HG03095 (cell line): ENCODE results near the gene B3GNT7.
"Not testable (repeated sequence)": the region's sequence is repeated elsewhere in the genome, so short reads cannot be mapped to it uniquely, and the experiment has no call there.

ENCODE experiments used
- ATAC-seq: cut with Tn5 transposase; IDR thresholded peaks from one replicate; pipeline ENCODE4 v1.9.1; 2021; ENCODE audit warnings: moderate library complexity; ENCODE audit not compliant: unreplicated experiment

B3GNT7 gene

DNA sequence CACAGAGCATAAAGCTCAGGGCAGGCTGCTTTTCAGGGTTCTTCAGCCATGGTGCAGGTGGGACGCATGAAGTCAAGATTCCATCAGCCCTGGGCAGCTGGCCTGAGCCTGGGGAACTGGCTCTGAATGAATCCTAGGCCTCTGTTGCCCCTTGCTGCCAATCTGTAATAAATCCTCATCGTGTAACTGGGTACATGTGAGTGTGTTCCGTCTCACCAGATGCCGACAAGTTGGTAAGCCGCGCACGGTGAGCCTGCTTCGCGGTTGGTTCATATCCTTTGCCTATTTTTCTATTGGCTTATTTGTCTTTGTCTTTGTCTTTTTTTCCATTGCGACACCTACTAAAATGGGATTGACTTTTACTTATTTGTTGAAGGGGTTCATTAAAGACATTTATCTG, 27.7 kb downstream of the B3GNT7 start:
- ATAC-seq = no peak

GRCh38 chr2:231425291-231425810, 29.8 kb downstream of the B3GNT7 start:
- no peak for ATAC-seq

DNA sequence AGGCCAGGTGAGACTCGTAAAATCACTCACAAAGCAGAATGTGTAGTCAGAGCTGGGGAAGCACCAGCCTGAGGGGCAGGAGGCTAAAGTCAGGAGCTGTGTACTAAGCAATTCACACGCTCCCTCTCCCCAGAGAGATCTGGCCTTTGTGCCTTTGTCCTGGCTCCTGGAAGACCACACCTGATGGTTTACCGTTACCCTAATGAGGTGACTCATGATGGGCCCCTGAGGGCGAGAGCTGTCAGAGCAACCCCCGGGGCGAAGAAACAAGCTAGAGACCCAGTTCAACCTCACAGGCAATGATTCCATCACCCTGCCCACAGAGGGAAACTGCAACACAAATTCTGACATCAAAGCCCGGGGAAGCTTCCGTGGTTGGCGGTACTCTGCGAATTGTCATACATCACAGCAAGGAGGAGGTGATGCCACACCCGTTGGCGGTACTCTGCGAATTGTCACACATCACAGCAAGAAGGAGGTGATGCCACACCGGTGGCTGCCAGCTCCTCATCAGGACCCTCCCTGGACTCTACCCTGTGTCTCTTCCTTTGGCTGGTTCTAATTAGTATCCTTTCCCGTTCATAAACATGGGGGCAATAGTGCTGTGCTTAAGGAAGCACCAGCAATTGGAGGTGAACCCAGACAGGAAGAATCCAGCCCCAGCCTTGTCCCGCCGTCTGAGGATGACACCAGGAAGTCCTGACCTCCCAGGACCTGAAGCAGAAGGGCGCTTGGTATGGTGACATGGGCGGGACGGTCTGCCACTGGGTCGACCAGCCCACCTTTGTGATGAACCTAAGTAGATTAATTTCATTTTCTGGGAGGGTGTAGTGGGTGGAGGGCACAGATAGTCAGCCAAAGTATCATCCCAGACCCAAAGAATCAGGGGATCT, 30.5 kb downstream of the B3GNT7 start:
- ATAC-seq = no peak

DNA sequence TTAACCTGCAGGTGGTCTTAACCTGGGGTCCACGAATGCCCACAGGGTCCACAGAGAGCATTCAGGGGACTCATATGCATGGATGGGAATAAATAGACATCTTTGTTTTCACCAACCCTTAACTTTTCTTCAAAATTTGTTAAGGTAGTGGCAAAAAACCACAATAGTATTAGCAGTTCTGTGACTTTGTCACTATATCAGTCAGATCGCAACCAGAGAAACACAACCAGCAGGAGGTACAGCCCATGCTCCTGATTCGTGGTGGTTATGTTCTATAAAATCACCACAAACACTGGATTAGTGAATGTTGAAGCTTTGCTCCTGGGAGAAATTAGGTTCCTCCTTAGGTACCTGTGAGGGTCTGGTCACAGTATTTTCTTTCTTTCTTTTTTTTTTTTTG, 31.6 kb downstream of the B3GNT7 start:
- ATAC-seq = no peak

DNA sequence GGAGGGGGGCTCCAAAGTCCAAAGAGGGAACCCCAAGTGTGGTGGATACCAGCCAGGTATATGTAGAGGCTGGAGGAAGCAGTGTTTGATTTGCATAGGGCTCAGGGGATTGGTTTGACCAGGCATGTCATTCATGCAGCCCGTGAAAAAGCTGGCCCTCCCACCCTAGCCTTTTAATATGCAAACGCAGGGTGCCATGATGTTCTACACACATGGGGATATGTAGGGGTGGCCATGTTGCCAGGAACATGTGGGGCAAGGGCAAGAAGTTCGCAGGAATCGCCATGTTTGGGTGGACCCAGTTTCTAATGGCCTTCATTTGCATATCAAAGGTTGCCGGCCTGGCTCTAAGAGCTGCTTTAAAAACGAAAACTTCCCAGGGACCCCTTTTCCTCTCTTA, 33.6 kb downstream of the B3GNT7 start:
- no peak for ATAC-seq

DNA sequence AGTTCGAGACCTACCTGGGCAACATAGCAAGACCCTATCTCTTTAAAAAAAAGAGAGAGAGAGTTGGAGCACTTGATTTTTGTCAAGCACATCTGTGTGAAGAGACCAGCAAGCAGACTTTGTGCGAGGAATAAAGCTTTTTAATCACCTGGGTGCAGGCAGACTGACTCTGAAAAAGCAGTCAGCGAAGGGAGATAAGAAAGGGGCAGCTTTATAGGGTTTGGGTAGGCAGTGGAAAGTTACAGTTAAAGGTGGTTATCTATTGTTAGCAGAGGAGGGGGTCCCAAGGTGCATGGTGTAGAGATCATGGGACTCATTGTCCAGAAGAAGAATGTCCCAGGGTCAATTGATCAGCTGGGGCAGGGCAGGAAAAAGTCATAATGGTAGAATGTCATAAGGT, 34.4 kb downstream of the B3GNT7 start:
- ATAC-seq = no peak

- ATAC-seq = not testable (repeated sequence)
These were observed 34.9 kb downstream of the B3GNT7 start for GRCh38 chr2:231430437-231430836.

- no peak for ATAC-seq
These were observed 36.1 kb downstream of the B3GNT7 start for GRCh38 chr2:231431606-231432005.

GRCh38 chr2:231433990-231434389, 38.5 kb downstream of the B3GNT7 start:
- ATAC-seq = no peak

- no peak for ATAC-seq
These were observed 41.4 kb downstream of the B3GNT7 start for GRCh38 chr2:231436957-231437356.

- ATAC-seq = no peak
These were observed 54.1 kb downstream of the B3GNT7 start for GRCh38 chr2:231449503-231450054.

DNA sequence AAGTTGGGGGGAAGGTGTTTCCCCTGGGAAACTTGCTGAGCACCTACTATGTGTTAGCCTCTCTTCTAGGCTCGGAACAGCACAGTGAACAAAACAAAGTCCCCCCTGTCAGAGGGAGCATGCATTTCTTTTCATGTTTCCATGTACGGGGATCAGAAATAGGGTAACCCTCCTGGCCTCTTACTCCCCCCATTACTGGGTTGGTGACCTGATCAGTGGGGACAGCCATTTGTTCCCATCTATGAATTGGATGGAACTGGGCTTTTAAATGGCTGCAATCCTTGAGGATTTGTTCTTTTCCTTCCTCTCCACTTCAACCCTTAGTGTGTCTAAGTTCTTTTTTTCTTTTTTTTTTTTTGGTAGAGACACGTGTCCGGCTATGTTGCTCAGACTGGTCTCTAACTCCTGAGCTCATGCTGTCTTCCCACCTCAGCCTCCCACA, 55.1 kb downstream of the B3GNT7 start:
- no peak for ATAC-seq
